ENCODE results near the gene TXNRD2. TPM values are rescaled to one million over a fixed set of nuclear protein-coding genes. Genes with fewer than 3 reads are reported as not detected.
A peak's percentile ranks its signal among the peaks of the same experiment; 100 is the strongest.

TXNRD2 gene
- total RNA-seq, 2 donors from 2014 or later, result 7.3 to 13.6 TPM

DNA sequence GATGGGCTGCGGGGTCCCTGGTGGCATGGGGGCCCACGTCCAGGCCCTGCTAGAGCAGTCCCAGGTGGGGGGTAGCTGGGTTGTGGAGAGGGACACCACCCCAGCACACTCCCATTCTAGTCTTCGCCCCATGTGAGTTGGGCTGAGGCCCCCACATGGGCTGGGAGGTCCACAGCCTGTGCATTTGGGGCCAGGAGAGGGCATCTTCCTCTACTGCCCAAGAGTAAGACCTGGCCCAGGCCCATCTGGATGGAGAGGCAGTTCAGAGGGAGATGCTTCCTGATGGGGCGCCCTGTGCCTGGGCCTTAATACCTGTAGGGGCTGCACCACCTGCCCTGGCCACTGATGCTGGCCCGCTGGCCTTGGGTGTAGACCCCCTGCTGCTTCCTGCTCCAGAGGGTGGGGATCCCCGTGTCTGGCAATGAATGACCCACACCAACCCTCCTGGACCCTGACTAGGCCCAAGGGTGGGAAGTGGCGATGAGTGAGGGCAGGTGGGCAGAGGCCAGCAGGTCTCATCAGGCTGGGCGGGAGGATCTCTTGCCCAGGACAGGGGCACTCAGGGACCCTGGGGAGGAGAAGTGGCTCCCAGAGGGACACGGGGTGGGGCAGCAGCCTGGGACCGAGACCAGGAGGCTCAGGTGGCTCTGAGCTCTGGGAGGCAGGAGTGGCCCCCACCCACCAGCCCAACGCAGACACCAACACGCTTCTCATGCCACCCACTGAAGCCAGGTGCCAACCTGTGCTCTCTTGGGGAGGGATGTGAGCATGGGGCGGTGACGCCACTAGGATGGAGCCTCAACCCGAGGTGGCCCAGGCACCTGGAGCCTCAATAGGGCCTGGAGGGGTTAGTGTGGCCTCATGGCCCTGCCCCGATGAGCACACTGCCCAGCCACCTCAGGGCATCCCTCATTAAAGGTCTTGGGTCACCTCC lies 69.5 kb downstream of the TXNRD2 start:
- Histone ChIP-seq H3K4me1 (ENCODE audit: control insufficient read depth, insufficient read depth, low read length) (no peaks in the 10 kb centered on the region), H3K9ac (ENCODE audit: extremely low read depth, low read length, poor library complexity, severe bottlenecking) (no peak overlapping the region), H3K27me3 (ENCODE audit: control insufficient read depth, insufficient read depth, low read length, poor library complexity, severe bottlenecking) (no peaks in the 10 kb centered on the region), H3K36me3 (ENCODE audit: control insufficient read depth, insufficient read depth, low read length) (no peaks in the 10 kb centered on the region), H3K27ac (ENCODE audit: low read depth, low read length) (no peak overlapping the region), H3K4me3 (ENCODE audit: low read length) (no peak overlapping the region), H3K9me3 (ENCODE audit: control insufficient read depth, low read length) (no peaks in the 10 kb centered on the region)
- DNase-seq, result peak; percentile 47
- Mint-ChIP-seq H3K27me3 (ENCODE audit: insufficient read depth) (no peaks in the 10 kb centered on the region), H3K4me1 (peaks cover 2% of the 10 kb centered on the region), H3K36me3 (ENCODE audit: low read depth) (no peaks in the 10 kb centered on the region), H3K4me3 (no peak overlapping the region), H3K9me3 (no peaks in the 10 kb centered on the region), H3K27ac (no peak overlapping the region)
- WGBS, 2 experiments (ENCODE audit: insufficient coverage in 1 of 2, insufficient read length in 1 of 2), result 95 to 100% methylated on average over 1 to 16 of the region's 16 CpGs
- TF ChIP-seq CTCF (conservative IDR thresholded peaks at IDR 0.05), result no peak

GRCh38 chr22:19871023-19871844 lies 70.4 kb downstream of the TXNRD2 start:
- no peaks in the 10 kb centered on the region for H3K4me1 ChIP-seq (ENCODE audit: control insufficient read depth, insufficient read depth, low read length)
- no peak overlapping the region for H3K9ac ChIP-seq (ENCODE audit: extremely low read depth, low read length, poor library complexity, severe bottlenecking)
- no peaks in the 10 kb centered on the region for H3K27me3 Mint-ChIP-seq (ENCODE audit: insufficient read depth)
- no peaks in the 10 kb centered on the region for H3K9me3 Mint-ChIP-seq
- H3K27ac Mint-ChIP-seq, result no peak overlapping the region
- peak; percentile 39 for DNase-seq
- H3K36me3 ChIP-seq (ENCODE audit: control insufficient read depth, insufficient read depth, low read length), result no peaks in the 10 kb centered on the region
- 91 to 92% methylated on average over 8 to 19 of the region's 19 CpGs for WGBS, 2 experiments (ENCODE audit: insufficient coverage in 1 of 2, insufficient read length in 1 of 2)
- H3K27ac ChIP-seq (ENCODE audit: low read depth, low read length), result no peak overlapping the region
- peaks cover 2% of the 10 kb centered on the region for H3K4me1 Mint-ChIP-seq
- no peaks in the 10 kb centered on the region for H3K27me3 ChIP-seq (ENCODE audit: control insufficient read depth, insufficient read depth, low read length, poor library complexity, severe bottlenecking)
- H3K36me3 Mint-ChIP-seq (ENCODE audit: low read depth), result no peaks in the 10 kb centered on the region
- no peaks in the 10 kb centered on the region for H3K9me3 ChIP-seq (ENCODE audit: control insufficient read depth, low read length)
- TF ChIP-seq CTCF (conservative IDR thresholded peaks at IDR 0.05), result no peak
- H3K4me3 Mint-ChIP-seq, result no peak overlapping the region
- H3K4me3 ChIP-seq (ENCODE audit: low read length), result no peak overlapping the region

GRCh38 chr22:19870153-19871022 lies 71.2 kb downstream of the TXNRD2 start:
- Mint-ChIP-seq H3K36me3 (ENCODE audit: low read depth) (no peaks in the 10 kb centered on the region), H3K9me3 (no peaks in the 10 kb centered on the region), H3K27me3 (ENCODE audit: insufficient read depth) (no peaks in the 10 kb centered on the region), H3K27ac (no peak overlapping the region), H3K4me3 (no peak overlapping the region), H3K4me1 (peaks cover 2% of the 10 kb centered on the region)
- Histone ChIP-seq H3K4me3 (ENCODE audit: low read length) (no peak overlapping the region), H3K4me1 (ENCODE audit: control insufficient read depth, insufficient read depth, low read length) (no peaks in the 10 kb centered on the region), H3K27me3 (ENCODE audit: control insufficient read depth, insufficient read depth, low read length, poor library complexity, severe bottlenecking) (no peaks in the 10 kb centered on the region), H3K9me3 (ENCODE audit: control insufficient read depth, low read length) (no peaks in the 10 kb centered on the region), H3K27ac (ENCODE audit: low read depth, low read length) (no peak overlapping the region), H3K36me3 (ENCODE audit: control insufficient read depth, insufficient read depth, low read length) (no peaks in the 10 kb centered on the region), H3K9ac (ENCODE audit: extremely low read depth, low read length, poor library complexity, severe bottlenecking) (no peak overlapping the region)
- 93 to 95% methylated on average over 25 to 30 of the region's 30 CpGs for WGBS, 2 experiments (ENCODE audit: insufficient coverage in 1 of 2, insufficient read length in 1 of 2)
- peak; percentile 44 for DNase-seq
- no peak for TF ChIP-seq CTCF (conservative IDR thresholded peaks at IDR 0.05)
